GM18951 (cell line): ENCODE measurements around the gene PROM1.

ENCODE experiments used
- POLR2A ChIP-seq: IDR thresholded peaks from 4 replicates; pipeline ENCODE4 v1.6.1; 2011; ENCODE audit warnings: mild to moderate bottlenecking; ENCODE audit not compliant: insufficient read length, insufficient read depth; ENCODE audit errors: extremely low read depth
- in situ Hi-C: fragments of 300-500 bp; cut with MboI; formaldehyde crosslinking; loops from one replicate; pipeline ENCODE4 v1.12.0; 2022; ENCODE audit warnings: low sequenced_read_pairs, mixed read lengths, inconsistent platforms; ENCODE audit not compliant: unreplicated experiment

PROM1 gene

DNA sequence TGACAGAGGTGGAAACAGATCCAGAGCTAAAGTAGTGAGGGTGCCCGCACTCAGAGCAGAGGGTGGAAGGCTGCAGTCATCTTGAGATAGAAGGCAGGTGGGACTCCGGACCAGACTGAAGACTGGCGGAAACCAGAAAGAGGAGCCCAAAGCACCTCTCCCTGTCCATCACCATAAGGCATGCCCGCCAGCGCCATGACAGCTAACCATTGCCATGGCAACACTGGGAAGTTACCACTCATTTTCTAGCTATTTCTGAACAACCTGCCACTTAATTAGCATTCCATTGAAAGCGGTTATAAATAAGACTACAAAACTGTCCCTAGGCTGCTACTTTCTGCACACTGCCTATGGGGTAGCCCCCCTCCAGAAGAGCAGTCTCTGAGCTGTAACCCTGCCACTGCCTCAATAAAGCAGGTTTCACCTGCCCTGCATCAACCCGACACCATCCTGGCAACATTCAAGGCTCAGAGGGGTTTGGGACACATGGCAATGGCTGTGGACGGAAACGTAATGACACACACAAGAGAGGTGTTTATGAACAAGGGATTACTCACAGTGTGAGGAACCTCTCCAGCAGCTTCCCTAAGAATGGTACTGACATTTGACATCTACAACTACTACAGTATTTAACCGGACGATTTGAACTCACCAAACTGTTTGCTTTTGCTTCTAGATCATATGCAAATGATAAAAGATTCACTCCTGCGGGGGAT lies 93.1 kb downstream of the PROM1 start:
- in situ Hi-C loops: no loop called here
- TF ChIP-seq POLR2A: no peak

- in situ Hi-C loops: no loop called here
- no peak for TF ChIP-seq POLR2A
Measured at GRCh38 chr4:15989424-15989823, 94.4 kb downstream of the PROM1 start.

DNA sequence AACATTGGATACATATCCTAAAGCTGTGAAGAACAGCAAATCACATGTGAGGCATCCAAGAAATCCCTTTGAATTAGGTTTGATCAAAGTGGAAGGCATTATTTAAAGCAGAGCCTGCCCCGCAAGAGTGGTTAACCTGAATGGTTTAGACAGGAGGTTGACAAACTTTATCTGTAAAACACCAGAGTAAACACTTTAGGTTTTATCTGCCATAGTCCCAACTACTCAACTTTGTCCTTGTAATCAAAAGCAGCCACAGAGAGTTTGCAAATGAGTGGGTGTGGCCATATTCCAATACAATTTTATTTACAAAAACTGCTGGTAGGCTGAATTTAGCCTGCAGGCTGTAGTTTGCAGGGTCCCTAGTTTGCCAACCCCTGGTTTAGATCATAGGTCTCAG lies 95.6 kb downstream of the PROM1 start:
- in situ Hi-C loops: no loop called here
- no peak for TF ChIP-seq POLR2A

- TF ChIP-seq POLR2A: no peak
- in situ Hi-C loops: no loop called here
Measured at GRCh38 chr4:15986907-15987306, 96.9 kb downstream of the PROM1 start.

GRCh38 chr4:15983610-15984009 lies 100.2 kb downstream of the PROM1 start:
- no peak for TF ChIP-seq POLR2A
- in situ Hi-C loops: no loop called here

DNA sequence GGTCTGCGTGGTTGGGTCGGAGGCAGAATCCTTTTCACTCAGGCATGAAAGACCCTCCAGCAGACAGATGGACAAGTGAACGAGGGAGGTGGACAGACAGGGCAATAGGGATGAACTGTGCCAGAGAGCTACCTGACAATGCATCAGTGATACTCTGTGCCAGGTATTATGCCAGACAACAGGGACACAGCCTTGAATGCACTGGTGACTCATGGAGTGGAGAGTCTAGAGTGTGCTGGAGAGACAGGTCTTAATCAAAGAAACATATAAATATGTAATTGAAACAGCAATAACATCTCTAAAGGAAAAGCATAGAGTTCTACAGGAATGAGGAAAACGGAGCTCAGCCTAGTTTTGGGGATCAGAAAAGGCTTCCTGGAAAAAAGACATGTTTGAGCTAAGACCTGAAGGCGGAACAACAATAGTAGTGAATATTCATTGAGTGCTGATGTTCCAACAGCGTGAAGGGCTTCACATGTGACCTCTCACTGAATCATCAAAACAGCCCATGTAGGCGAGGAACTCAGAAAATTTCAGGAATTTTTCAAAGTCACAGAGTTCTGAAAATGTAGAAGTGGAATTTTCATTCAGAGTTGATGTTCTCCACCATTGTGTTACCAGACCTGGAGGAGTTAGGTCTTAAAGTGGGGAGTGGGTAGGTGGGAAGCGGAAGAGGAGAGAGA lies 100.8 kb downstream of the PROM1 start:
- TF ChIP-seq POLR2A: no peak
- in situ Hi-C loops: no loop called here

GRCh38 chr4:15976456-15977447 lies 107.1 kb downstream of the PROM1 start:
- TF ChIP-seq POLR2A: no peak
- in situ Hi-C loops: no loop called here

- in situ Hi-C loops: loop anchor here (25.0 kb wide), 1 partner anchor 259 kb away; the partner anchor contains the start of gene BST1
- TF ChIP-seq POLR2A: no peak
Measured at GRCh38 chr4:15971068-15971801, 112.6 kb downstream of the PROM1 start.

DNA sequence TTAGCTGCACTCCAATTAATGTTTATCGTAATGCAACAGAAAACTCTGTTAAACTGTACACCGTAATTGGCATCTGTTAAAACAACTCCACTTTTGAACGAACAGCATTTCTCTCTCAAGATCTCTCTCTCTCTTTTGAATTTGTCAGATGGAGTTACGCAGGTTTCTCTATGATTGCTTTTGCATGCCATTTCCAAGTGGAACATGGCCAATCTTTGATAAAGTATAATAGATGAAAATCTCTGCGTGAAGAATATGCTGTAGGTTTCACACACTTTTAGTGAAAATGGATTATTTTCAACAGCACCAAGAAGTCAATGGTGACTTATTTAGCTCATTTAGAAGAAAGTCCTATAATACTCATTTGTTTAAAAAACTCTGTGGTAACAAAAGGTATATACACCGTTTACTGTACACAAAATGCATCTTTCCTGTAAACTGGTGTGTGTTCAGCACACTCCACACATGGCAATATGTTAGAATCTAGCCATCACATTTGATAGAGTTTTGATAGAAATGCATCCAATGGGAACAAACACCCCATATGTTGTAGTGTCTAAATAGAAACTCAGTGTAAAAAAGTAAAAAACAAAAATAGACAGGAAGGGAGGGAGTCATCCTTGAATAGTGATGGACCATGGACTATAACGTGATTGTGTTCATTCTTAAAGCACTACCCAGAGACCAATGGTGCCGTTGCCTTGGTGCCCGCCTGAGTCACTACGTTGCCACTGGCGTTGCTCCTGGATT lies 115.1 kb downstream of the PROM1 start:
- TF ChIP-seq POLR2A: no peak
- in situ Hi-C loops: loop anchor here (25.0 kb wide), 1 partner anchor 256 kb away; the partner anchor contains the start of gene BST1

DNA sequence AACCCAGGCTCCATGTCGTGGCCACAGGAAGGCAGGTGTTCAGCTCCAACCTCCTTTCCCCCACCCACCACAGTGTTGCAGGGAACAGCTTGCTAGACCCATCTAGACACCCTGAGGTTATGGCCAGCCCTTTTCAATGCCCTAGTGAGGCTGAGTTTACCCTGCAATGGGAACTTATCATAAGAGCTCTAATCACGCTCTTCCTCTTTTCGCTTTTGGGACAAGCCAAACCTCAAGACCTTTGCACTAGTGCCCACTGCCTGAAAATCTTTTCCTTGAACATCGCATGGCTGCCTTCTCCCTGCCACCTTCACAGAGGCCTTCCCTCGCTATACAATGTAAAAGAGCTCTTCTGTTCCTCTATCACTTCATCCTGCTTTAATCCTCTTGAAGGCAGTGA lies 118.5 kb downstream of the PROM1 start:
- no peak for TF ChIP-seq POLR2A
- in situ Hi-C loops: loop anchor here (25.0 kb wide), 1 partner anchor 253 kb away; the partner anchor contains the start of gene BST1

DNA sequence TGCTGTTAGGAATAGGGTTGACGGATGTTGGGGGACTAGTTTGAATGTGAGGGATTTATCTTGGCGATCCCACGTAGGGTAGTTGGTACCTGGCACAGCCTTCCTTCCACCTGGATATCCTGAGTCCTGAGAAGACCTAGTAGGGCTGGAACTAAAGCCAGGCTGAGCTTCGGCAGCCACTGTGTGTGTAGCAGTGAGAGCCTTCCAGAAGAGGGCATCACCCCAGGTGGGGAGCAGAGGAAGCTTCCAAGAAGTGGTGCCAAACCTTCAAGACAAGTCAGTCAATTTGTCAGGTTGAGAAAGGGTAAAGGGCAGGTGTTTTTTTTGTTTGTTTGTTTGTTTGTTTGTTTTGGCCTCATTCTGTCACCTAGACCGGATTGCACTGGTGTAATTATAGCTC lies 119.7 kb downstream of the PROM1 start:
- in situ Hi-C loops: loop anchor here (25.0 kb wide), 1 partner anchor 252 kb away; the partner anchor contains the start of gene BST1
- no peak for TF ChIP-seq POLR2A

- in situ Hi-C loops: loop anchor here (25.0 kb wide), 1 partner anchor 251 kb away; the partner anchor contains the start of gene BST1
- no peak for TF ChIP-seq POLR2A
Measured at GRCh38 chr4:15963576-15963975, 120.2 kb downstream of the PROM1 start.

DNA sequence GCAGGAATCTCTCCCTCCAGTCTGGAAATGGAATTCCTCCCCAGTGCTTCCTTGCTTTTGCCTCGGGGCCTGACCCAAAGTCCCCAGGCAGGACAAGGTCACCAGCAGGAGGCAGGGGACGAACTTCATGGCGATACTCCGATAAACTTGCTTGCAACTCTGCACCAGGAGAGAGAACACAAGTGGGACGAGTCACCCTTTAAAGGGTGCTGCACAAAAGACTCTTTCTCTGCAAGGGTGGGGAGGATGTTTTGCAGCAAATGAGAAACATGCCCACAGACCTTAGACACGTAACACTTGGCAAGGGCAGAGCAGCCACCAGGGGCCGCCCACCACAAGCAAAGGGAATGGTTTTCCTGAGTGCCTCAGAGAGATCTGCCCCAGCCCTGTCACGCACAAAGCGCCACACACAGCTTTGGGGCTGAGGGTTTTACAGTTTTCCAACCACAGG lies 120.8 kb downstream of the PROM1 start, which contains the start of gene FGFBP2:
FGFBP2 (minus strand) TSS at position 175 of the 451 bp plus-strand sequence; CDS start at position 129, 46 bp downstream.
- in situ Hi-C loops: loop anchor here (25.0 kb wide), 1 partner anchor 251 kb away; the partner anchor contains the start of gene BST1

More for the DNA sequence above, 120.8 kb downstream of the PROM1 start, which contains the start of gene FGFBP2:
- no peak for TF ChIP-seq POLR2A
